Neural cell (in vitro differentiated cells): ENCODE data around the gene LAIR2.

Source experiments
- CTCF ChIP-seq: fragments of 450-650 bp; IDR thresholded peaks from 2 replicates; pipeline ENCODE4 v1.5.1; 2014; ENCODE audit warnings: antibody characterized with exemption, mild to moderate bottlenecking, moderate library complexity; ENCODE audit not compliant: poor library complexity, severe bottlenecking
- EP300 ChIP-seq: fragments of 450-650 bp; conservative IDR thresholded peaks from 2 replicates; pipeline ENCODE4 v1.6.1; 2014; ENCODE audit warnings: antibody characterized with exemption, mild to moderate bottlenecking, moderate library complexity; ENCODE audit not compliant: poor library complexity, severe bottlenecking
- EZH2 ChIP-seq: fragments of 200-600, 300-800 bp; shearing (Covaris generic), sonication (generic); IDR thresholded peaks from 2 replicates; pipeline ENCODE4 v1.6.1; 2014; ENCODE audit warnings: antibody characterized with exemption, low read length, borderline replicate concordance, mild to moderate bottlenecking; ENCODE audit not compliant: insufficient read depth, poor library complexity, severe bottlenecking
- POLR2AphosphoS5 ChIP-seq: IDR thresholded peaks from 2 replicates; pipeline ENCODE4 v1.6.1; 2012
- RAD21 ChIP-seq: fragments of 450-650 bp; conservative IDR thresholded peaks from 2 replicates; pipeline ENCODE4 v1.6.1; 2014; ENCODE audit warnings: antibody characterized with exemption, mild to moderate bottlenecking, moderate library complexity
- SMC3 ChIP-seq: fragments of 450-650 bp; conservative IDR thresholded peaks from 2 replicates; pipeline ENCODE4 v1.6.1; 2014; ENCODE audit warnings: antibody characterized with exemption, mild to moderate bottlenecking, moderate library complexity; ENCODE audit not compliant: poor library complexity
- TAF1 ChIP-seq: IDR thresholded peaks from 2 replicates; pipeline ENCODE4 v1.6.1; 2012; ENCODE audit warnings: low read depth

GRCh38 chr19:54462047-54462654 lies 40.5 kb upstream of the LAIR2 start:
- no peak for TF ChIP-seq POLR2AphosphoS5
- no peak for TF ChIP-seq CTCF
- TF ChIP-seq TAF1 = no peak
- TF ChIP-seq RAD21 = no peak
- TF ChIP-seq SMC3 = no peak
- TF ChIP-seq EP300 = no peak
- no peak for TF ChIP-seq EZH2
